ENCODE data around the gene GOSR1. TPM values are rescaled to one million over a fixed set of nuclear protein-coding genes. Genes with fewer than 3 reads are reported as not detected.
"Not testable (repeated sequence)": the region's sequence is repeated elsewhere in the genome, so short reads cannot be mapped to it uniquely, and the experiment has no call there.

Gene GOSR1
- total and polyA plus RNA-seq, 2 donors (not counting 1 experiment from before 2014, with no cell fraction given), result 19.1 to 66.6 TPM

DNA sequence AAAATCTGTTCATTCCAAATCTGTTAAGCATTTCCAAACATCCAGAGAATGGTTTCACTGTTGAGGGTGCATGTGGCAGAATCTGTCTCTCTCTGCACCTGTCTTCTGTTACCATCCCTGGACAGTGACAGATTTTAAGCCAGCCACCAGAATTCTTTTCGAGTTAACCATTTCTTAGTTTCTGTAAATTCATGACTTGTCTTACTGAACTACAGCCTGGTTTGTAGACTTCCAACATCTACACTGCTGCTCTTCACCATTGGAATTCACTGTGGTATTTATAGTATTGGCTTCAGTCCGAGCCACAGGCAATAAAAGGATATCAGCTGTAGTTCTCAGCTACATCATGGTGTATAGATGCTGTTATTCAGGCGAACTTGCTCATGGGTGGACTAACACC, 47.6 kb downstream of the GOSR1 start:
- Mint-ChIP-seq H3K9me3 (ENCODE audit: insufficient read depth) (no peaks in the 10 kb centered on the region), H3K27me3 (no peaks in the 10 kb centered on the region), H3K4me3 (no peak overlapping the region), H3K27ac (no peak overlapping the region), H3K4me1 (no peaks in the 10 kb centered on the region)
- H3K4me3 ChIP-seq (ENCODE audit: control extremely low read depth in 1 of 5, extremely low read depth in 1 of 5, insufficient read depth in 1 of 5, low read depth in 2 of 5, low read length in 4 of 5), result no peak overlapping the region
- no peaks in the 10 kb centered on the region for H3K79me2 ChIP-seq (ENCODE audit: control insufficient read depth, insufficient read depth, low read length)
- no peak for TF ChIP-seq CTCF (IDR thresholded peaks at IDR 0.05)
- TF ChIP-seq EZH2 (IDR thresholded peaks at IDR 0.05; ENCODE audit: borderline replicate concordance, insufficient read depth, low read depth, low read length, poor library complexity, severe bottlenecking), result no peak
- no peaks in the 10 kb centered on the region for H4K20me1 ChIP-seq (ENCODE audit: control insufficient read depth, insufficient read depth, low read length, poor library complexity, severe bottlenecking)
- peaks cover 0 to 6% (median 0%) of the 10 kb centered on the region in 3 donors for H3K9me3 ChIP-seq (ENCODE audit: control extremely low read depth in 1 of 3, control insufficient read depth in 2 of 3, insufficient read depth in 1 of 3, low read length in 2 of 3)
- POLR2A ChIA-PET, result no interaction called here
- no peak overlapping the region for H3K4me2 ChIP-seq (replicated peaks; ENCODE audit: low read depth, low read length, poor library complexity, severe bottlenecking)
- WGBS (ENCODE audit: insufficient coverage), result 93% methylated on average over 3 of the region's 3 CpGs
- ATAC-seq (ENCODE audit: low read depth) (no peak), DNase-seq (no peak)
- no peak overlapping the region for H2AFZ ChIP-seq (ENCODE audit: insufficient read depth, low read depth, low read length, poor library complexity, severe bottlenecking)
- H3K4me1 ChIP-seq (ENCODE audit: control insufficient read depth in 2 of 2, insufficient read depth in 2 of 2, low read length in 2 of 2), result no peaks in the 10 kb centered on the region
- H3K9ac ChIP-seq (ENCODE audit: low read length), result no peak overlapping the region
- peaks cover 5 to 30% of the 10 kb centered on the region in 2 experiments for H3K36me3 ChIP-seq (replicated peaks in 1 of 2; ENCODE audit: control extremely low read depth in 1 of 2, control insufficient read depth in 1 of 2, extremely low read depth in 1 of 2, insufficient read depth in 2 of 2, low read length in 1 of 2)
- intact Hi-C loops (cut with micrococcal nuclease), result no loop called here
- no peaks in the 10 kb centered on the region for H3K27me3 ChIP-seq (replicated peaks in 1 of 4; ENCODE audit: control extremely low read depth in 1 of 4, control insufficient read depth in 3 of 4, insufficient read depth in 4 of 4, low read length in 3 of 4)
- CTCF ChIA-PET, result interaction anchor here (1.3 kb wide), 1 partner anchor 48 kb away, joined by 5 read pairs; the partner anchor contains the start of gene GOSR1
- no peak overlapping the region for H3K27ac ChIP-seq (ENCODE audit: low read length in 2 of 2)

- POLR2A ChIA-PET, result no interaction called here
- ATAC-seq (ENCODE audit: low read depth) (no peak), DNase-seq (no peak)
- no peak overlapping the region for H3K4me2 ChIP-seq (replicated peaks; ENCODE audit: low read depth, low read length, poor library complexity, severe bottlenecking)
- H3K27ac ChIP-seq (ENCODE audit: low read length in 2 of 2), result no peak overlapping the region
- intact Hi-C loops (cut with micrococcal nuclease), result no loop called here
- H3K4me3 ChIP-seq (ENCODE audit: control extremely low read depth in 1 of 5, extremely low read depth in 1 of 5, insufficient read depth in 1 of 5, low read depth in 2 of 5, low read length in 4 of 5), result no peak overlapping the region
- peaks cover 4 to 21% of the 10 kb centered on the region in 2 experiments for H3K36me3 ChIP-seq (replicated peaks in 1 of 2; ENCODE audit: control extremely low read depth in 1 of 2, control insufficient read depth in 1 of 2, extremely low read depth in 1 of 2, insufficient read depth in 2 of 2, low read length in 1 of 2)
- H3K4me1 Mint-ChIP-seq, result no peaks in the 10 kb centered on the region
- no peak overlapping the region for H3K27ac Mint-ChIP-seq
- H3K27me3 ChIP-seq (replicated peaks in 1 of 4; ENCODE audit: control extremely low read depth in 1 of 4, control insufficient read depth in 3 of 4, insufficient read depth in 4 of 4, low read length in 3 of 4), result no peaks in the 10 kb centered on the region
- no peaks in the 10 kb centered on the region for H3K9me3 Mint-ChIP-seq (ENCODE audit: insufficient read depth)
- no CpG with 5 or more reads among the region's 2 CpGs for WGBS (ENCODE audit: insufficient coverage)
- CTCF ChIA-PET, result interaction anchor here (1.3 kb wide), 1 partner anchor 50 kb away, joined by 5 read pairs; the partner anchor contains the start of gene GOSR1
- H4K20me1 ChIP-seq (ENCODE audit: control insufficient read depth, insufficient read depth, low read length, poor library complexity, severe bottlenecking), result no peaks in the 10 kb centered on the region
- no peak overlapping the region for H3K4me3 Mint-ChIP-seq
- no peak overlapping the region for H3K9ac ChIP-seq (ENCODE audit: low read length)
- H3K4me1 ChIP-seq (ENCODE audit: control insufficient read depth in 2 of 2, insufficient read depth in 2 of 2, low read length in 2 of 2), result no peaks in the 10 kb centered on the region
- TF ChIP-seq CTCF (IDR thresholded peaks at IDR 0.05) (no peak), EZH2 (IDR thresholded peaks at IDR 0.05; ENCODE audit: borderline replicate concordance, insufficient read depth, low read depth, low read length, poor library complexity, severe bottlenecking) (no peak)
- peaks cover 0 to 6% (median 0%) of the 10 kb centered on the region in 3 donors for H3K9me3 ChIP-seq (ENCODE audit: control extremely low read depth in 1 of 3, control insufficient read depth in 2 of 3, insufficient read depth in 1 of 3, low read length in 2 of 3)
- no peak overlapping the region for H2AFZ ChIP-seq (ENCODE audit: insufficient read depth, low read depth, low read length, poor library complexity, severe bottlenecking)
- no peaks in the 10 kb centered on the region for H3K27me3 Mint-ChIP-seq
- H3K79me2 ChIP-seq (ENCODE audit: control insufficient read depth, insufficient read depth, low read length), result no peaks in the 10 kb centered on the region
Observed at GRCh38 chr17:30526401-30526800, 49.2 kb downstream of the GOSR1 start.

DNA sequence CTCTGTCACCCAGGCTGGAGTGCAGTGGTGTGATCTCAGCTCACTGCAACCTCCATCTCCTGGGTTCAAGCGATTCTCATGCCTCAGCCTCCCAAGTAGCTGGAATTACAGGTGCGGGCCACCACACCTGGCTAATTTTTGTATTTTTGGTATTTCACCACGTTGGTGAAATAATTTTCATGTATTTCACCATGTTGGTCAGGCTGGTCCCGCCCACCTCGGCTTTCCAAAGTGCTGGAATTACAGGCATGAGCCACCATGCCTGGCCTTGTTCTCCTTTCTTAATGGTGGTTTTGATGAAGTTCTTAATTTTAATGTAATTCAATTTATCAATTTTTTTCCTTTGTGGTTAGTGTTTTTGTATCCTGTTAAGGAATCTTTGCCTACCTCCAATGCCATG, 51.5 kb downstream of the GOSR1 start:
- H3K4me3 Mint-ChIP-seq; H4K20me1 ChIP-seq (ENCODE audit: control insufficient read depth, insufficient read depth, low read length, poor library complexity, severe bottlenecking); POLR2A ChIA-PET; H3K27me3 ChIP-seq (replicated peaks in 1 of 4; ENCODE audit: control extremely low read depth in 1 of 4, control insufficient read depth in 3 of 4, insufficient read depth in 4 of 4, low read length in 3 of 4); H3K27ac Mint-ChIP-seq; H3K4me1 ChIP-seq (ENCODE audit: control insufficient read depth in 2 of 2, insufficient read depth in 2 of 2, low read length in 2 of 2); H3K4me3 ChIP-seq (ENCODE audit: control extremely low read depth in 1 of 5, extremely low read depth in 1 of 5, insufficient read depth in 1 of 5, low read depth in 2 of 5, low read length in 4 of 5); CTCF ChIA-PET; DNase-seq; H3K27ac ChIP-seq (ENCODE audit: low read length in 2 of 2); H3K4me2 ChIP-seq (replicated peaks; ENCODE audit: low read depth, low read length, poor library complexity, severe bottlenecking); H3K36me3 ChIP-seq (replicated peaks in 1 of 2; ENCODE audit: control extremely low read depth in 1 of 2, control insufficient read depth in 1 of 2, extremely low read depth in 1 of 2, insufficient read depth in 2 of 2, low read length in 1 of 2); H3K9me3 ChIP-seq (ENCODE audit: control extremely low read depth in 1 of 3, control insufficient read depth in 2 of 3, insufficient read depth in 1 of 3, low read length in 2 of 3); H2AFZ ChIP-seq (ENCODE audit: insufficient read depth, low read depth, low read length, poor library complexity, severe bottlenecking); ATAC-seq (ENCODE audit: low read depth); intact Hi-C loops (cut with micrococcal nuclease); H3K4me1 Mint-ChIP-seq; H3K9me3 Mint-ChIP-seq (ENCODE audit: insufficient read depth); H3K27me3 Mint-ChIP-seq; H3K79me2 ChIP-seq (ENCODE audit: control insufficient read depth, insufficient read depth, low read length); H3K9ac ChIP-seq (ENCODE audit: low read length): not testable (repeated sequence)
- 91% methylated on average over 4 of the region's 5 CpGs for WGBS (ENCODE audit: insufficient coverage)
